Right kidney (tissue), 1 donor: ENCODE results near the gene CFAP299.
A peak's percentile ranks its signal among the peaks of the same experiment; 100 is the strongest.

Source experiments
- DNase-seq: peaks from one replicate; pipeline ENCODE4 v3.0.0-alpha.2; 2016

The CFAP299 gene

DNA sequence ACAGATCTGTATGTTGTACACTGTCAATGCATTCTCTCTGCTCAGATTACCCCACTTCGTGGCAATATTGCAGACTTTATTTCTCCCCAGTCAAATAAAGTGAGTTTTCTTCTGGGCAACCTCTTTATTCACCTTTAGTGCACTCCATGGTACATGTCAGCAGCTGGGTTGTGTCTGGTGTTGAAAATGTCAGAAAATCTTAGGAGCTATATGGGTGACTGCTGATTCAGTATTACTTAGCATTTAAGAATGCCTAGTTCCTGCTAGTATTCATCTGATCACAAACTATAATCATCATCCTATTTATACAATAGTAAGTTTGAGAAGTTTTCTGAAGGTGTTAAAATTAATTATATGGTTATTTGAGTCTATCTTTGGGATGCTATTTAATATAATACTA is 112.5 kb downstream of the CFAP299 start:
- no peak for DNase-seq

- DNase-seq = no peak
These were observed 116.5 kb downstream of the CFAP299 start for GRCh38 chr4:80452055-80452454.

DNA sequence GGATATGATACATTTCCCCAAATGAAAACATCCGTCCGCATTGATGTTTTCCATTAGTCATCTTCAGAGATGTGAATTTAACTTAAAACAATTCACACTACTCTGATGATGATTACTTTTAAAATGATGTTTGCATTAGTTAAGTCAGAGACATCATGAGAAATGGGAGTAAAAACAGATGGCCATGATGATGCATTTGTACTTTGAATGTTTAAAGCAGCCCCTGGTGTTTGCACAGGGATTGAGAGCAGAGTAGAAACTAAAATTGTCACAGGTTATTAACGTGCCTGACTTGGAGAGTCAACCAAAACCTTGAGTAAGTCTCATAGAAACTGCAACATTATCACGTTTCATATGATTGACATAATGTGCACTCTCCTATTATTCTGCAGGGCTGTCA is 117.2 kb downstream of the CFAP299 start:
- DNase-seq = no peak

DNA sequence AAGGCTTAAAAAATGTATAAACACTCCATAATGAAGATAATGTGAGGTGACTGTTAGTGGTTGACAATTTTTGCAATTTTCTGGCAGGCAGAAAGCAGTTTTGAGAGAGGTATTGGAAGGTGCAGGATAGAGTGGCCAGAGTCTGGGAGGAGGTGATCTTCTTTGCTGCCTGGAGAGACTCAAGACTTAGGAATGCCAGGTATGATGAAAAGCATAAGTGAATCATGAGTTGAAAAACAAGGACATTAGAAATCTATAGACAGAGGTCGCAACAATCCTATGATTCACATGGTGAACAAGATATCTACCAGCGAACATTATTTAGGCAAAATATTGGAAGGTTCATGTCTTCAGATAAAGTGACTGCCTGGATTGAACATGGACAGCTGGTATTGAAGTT is 118.5 kb downstream of the CFAP299 start:
- DNase-seq = no peak

GRCh38 chr4:80454556-80454955 is 119.0 kb downstream of the CFAP299 start:
- no peak for DNase-seq

- no peak for DNase-seq
These were observed 124.5 kb downstream of the CFAP299 start for GRCh38 chr4:80459918-80460473.

DNA sequence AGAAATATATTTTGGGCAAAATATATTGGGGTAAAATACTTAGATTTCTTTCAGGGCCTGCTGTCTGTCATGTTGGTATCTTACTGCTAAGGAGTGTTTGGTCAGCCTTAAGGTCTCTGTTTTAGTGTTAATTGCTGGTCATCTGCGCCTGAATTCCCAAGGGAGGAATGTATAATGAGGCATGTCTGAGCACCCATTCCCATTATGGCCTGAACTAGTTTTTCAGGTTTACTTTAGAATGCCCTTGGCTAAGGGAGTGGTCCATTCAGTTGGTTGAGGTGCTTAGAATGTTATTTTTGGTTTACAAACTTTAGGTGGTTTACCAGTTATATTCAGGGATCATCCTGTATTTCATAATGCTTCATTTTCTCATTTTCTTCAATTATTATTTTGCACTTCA is 125.9 kb downstream of the CFAP299 start:
- DNase-seq = no peak

- DNase-seq = no peak
These were observed 127.1 kb downstream of the CFAP299 start for GRCh38 chr4:80462621-80463091.

DNA sequence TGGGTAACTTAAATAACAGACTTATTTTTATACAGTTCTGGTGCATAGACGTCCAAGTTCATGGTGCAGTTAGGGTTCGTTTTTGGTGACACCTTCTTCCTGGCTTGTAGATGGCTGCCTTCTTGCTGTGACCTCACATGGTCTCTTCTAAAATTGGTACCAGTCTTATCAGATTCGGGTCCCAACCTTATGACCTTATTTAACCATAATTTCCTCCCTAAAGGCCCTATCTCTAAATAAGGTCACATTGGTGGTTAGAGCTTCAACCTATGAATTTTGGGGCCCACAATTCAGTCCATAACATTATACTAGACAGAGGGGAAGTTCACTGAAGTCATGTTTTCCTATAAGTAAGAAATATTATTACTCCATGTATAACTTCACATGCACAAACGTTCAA is 128.0 kb downstream of the CFAP299 start:
- no peak for DNase-seq

DNA sequence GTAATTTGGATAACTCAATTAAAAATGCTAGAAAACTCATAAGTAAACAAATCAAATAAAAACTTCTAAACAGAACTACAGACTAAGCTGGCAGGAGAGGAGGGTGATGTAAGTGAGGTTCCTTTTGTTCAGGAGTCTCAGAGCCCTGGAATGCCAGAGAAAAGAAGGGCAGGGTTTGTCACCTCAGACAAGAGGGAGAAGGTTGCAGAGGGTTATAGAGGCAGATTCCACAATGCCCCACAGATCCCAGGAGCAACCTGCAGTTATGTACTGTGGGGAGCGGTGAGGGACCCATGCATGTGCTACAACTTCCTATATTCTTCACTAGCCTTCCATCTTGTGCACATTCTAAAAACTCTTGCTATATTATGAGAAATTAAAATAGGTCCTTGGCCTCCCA is 129.7 kb downstream of the CFAP299 start:
- no peak for DNase-seq

GRCh38 chr4:80465736-80466135 is 130.2 kb downstream of the CFAP299 start:
- DNase-seq = no peak

GRCh38 chr4:80466618-80467017 is 131.1 kb downstream of the CFAP299 start:
- no peak for DNase-seq

DNA sequence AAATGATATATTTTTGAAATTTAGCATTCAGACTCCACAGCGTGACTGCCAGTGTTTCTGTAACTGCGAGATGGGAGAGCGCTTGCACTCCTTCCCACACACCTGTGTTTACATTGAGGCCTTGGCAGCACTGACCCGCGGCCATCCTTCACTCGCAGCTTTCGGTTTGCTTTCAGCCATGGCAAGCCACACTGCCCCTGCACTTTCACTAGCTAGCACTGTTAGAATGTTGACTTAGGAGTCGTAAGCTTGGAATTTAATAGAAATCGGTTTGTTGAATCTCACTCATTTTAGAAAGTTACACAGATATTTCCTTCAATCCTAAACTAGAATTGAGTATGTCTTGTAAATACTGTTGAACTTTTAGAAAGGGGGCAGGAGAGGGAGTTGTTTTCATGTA is 136.2 kb downstream of the CFAP299 start:
- DNase-seq = peak; percentile 49

DNA sequence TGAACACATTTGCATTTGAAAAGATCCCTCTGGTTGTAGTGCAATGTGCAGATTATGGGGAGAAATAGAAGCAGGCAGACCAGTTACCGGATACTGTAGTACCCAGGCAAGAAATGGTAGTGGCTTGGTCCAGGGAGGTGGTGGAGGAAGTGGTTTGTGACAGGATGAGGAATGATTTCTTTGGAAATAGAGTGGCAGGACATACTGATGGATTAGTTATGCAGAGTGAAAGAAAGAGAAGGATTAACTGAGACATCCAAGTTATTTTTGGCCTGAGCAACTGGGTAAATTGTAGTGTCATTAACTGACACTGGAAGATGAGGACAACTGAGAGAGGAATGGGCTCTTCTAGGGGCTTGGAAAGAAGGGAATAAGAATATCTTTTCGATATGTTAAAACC is 139.7 kb downstream of the CFAP299 start:
- no peak for DNase-seq

DNA sequence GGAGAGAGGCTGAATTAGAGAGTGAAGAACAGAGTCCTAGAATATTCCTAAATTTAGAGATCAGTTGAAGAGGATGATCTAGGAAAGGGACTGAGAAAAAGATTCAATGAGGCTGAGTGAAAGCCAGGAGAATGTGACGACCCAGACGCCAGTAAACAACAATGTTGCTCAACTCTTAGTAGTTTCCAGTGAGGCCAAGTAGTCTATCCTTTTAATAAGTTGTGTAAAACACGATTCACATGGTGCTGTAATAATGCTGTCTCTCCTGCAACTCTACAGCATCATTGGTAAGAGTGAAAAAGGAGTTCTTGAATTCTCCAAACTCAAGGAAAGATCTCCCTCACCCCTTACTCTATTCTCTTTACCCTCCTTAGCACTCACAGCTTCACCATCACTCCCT is 140.3 kb downstream of the CFAP299 start:
- DNase-seq = no peak

- DNase-seq = no peak
These were observed 149.2 kb downstream of the CFAP299 start for GRCh38 chr4:80484712-80485111.

DNA sequence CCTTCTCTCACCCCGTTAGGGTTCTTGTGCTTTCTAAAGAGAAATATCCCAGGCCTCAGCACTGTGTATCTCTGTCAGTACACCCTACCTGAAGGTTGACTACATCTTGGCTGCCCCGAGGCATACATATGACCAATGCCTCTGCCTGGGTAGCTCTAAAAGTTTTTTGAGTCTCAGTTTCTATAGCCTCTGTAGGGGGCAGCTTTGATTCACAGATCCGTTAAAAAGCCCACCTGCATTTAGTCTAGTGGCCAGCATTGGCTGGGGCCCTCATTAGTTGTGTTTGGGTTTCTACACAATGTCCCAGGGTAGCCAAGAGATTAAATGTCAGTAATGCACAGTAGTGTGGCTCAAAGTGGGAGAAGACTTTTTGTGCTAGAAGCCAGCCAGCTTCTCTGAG is 151.1 kb downstream of the CFAP299 start:
- no peak for DNase-seq

DNA sequence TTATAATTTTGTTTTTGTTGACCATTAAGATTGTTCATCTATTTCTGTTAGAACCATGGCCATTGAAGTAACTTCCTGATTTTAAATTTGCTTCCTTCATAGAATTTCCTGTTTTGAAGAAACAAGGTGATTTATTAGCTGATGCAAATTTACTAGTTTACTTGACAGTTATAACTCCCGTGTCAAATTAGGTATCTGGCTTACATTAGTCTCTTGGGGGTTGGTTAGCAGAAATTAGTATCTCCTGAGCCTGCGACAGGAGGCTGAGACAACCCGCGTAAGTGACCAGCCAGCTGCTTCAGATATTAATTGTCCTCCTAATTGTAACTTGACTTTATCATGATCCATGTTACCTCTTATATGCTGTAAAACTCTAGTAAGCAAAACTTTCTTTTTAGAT is 154.3 kb downstream of the CFAP299 start:
- no peak for DNase-seq

DNA sequence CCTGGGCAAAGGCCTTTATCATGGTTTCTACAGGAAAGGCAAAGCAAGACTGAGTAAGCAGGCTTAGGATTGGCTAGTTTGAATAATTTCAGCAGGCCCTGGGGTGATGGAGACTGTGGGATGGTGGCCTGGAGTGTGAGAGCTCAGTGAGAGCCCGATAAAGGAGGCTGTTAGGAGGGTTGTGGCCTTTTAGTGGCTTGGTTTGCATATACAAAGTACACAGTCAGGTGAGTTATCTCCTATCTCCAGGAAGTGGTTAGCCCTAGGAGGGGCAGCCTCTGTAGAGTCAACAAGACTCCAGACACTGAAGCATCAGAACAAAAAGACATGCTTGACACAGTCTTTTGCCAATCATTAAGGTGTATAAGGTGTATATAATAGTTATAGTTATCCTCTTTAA is 157.2 kb downstream of the CFAP299 start:
- no peak for DNase-seq

- DNase-seq = no peak
These were observed 160.3 kb downstream of the CFAP299 start for GRCh38 chr4:80495865-80496264.

DNA sequence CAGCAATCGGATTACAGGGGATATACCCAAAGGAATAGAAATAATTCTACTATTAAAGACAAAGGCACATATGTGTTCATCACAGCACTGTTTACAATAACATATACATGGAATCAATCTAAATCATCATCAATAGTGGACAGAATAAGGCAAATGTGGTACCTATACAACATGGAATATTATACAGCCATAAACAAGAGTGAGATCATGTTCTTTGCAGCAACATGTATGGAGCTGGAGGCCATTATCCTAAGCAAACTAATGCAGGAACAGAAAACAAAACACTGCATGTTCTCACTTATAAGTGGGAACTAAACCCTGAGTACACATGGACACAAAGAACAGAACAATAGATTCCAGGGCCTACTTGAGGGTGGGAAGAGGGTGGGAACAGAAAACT is 163.2 kb downstream of the CFAP299 start:
- no peak for DNase-seq

GRCh38 chr4:80500613-80501012 is 165.1 kb downstream of the CFAP299 start:
- no peak for DNase-seq

DNA sequence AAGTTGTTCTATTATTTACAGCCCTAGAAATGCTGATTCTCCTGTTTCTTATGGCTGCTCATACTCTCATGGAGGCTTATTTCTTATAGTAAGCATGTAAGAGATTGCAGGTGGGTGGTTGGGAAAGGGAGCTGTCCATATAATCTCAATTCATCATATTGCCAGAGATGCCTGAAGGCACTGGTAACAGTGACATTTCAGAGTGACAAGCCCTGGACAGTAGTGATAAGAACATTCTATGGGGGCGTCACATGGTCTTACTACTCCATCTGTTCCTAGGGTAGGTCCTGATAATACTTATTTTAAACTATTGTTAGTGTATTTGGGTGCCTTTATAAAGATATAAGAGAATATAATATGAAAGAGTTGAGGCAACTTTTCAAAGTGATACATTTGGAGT is 171.5 kb downstream of the CFAP299 start:
- no peak for DNase-seq

- no peak for DNase-seq
These were observed 172.0 kb downstream of the CFAP299 start for GRCh38 chr4:80507507-80507906.

DNA sequence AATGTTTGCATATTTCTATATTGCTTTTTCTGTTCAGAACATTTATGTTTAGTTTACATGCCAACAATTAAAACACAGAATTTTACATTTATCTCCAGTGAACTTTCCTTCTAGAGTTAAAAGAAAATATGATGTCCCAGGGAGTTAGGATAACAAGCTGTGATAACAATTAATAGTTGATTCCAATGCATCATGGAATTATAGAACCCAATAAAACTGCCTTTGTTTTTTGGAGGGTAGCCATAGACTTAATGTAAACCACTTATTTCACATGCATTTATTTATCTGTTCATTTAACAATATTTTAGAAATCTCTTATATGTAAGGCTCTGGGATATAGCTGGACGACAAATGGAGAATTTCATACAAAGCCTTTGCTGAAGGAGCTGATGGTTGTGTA is 180.0 kb downstream of the CFAP299 start:
- DNase-seq = no peak
